Measurements from ENCODE around the gene RNF17. TPM values are rescaled to one million over a fixed set of nuclear protein-coding genes. Genes with fewer than 3 reads are reported as not detected.

The RNF17 gene
- polyA plus RNA-seq, 1 of the 3 experiments (the other 2 are of a cell fraction), result not detected

DNA sequence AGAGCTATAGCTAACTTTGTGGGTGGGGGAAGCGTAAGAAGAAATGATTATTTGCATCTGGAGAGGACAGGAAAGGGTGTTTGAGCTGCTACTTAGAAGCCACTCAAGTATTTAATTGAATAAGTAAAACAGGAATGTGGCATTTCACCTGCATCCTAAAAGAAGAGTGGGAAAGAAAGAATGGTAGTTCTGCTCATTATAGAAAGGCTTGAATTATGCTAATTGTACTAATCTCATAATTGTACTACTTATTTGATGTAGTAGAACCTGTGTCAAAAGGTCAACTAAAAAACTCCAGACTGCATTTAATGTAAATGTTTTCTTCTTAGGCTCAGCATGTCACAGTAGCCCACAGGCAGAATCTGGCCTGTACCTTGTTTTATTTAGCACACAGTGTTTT is 113.6 kb downstream of the RNF17 start:
- TF ChIP-seq, protein P1, sequence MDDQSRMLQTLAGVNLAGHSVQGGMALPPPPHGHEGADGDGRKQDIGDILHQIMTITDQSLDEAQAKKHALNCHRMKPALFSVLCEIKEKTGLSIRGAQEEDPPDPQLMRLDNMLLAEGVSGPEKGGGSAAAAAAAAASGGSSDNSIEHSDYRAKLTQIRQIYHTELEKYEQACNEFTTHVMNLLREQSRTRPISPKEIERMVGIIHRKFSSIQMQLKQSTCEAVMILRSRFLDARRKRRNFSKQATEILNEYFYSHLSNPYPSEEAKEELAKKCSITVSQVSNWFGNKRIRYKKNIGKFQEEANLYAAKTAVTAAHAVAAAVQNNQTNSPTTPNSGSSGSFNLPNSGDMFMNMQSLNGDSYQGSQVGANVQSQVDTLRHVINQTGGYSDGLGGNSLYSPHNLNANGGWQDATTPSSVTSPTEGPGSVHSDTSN (IDR thresholded peaks at IDR 0.05), result no peak
- TF ChIP-seq MEF2A (IDR thresholded peaks at IDR 0.05; ENCODE audit: borderline replicate concordance, low read depth) (no peak), YY1 (IDR thresholded peaks at IDR 0.05; ENCODE audit: low read depth) (no peak)
- TF ChIP-seq, protein P2, sequence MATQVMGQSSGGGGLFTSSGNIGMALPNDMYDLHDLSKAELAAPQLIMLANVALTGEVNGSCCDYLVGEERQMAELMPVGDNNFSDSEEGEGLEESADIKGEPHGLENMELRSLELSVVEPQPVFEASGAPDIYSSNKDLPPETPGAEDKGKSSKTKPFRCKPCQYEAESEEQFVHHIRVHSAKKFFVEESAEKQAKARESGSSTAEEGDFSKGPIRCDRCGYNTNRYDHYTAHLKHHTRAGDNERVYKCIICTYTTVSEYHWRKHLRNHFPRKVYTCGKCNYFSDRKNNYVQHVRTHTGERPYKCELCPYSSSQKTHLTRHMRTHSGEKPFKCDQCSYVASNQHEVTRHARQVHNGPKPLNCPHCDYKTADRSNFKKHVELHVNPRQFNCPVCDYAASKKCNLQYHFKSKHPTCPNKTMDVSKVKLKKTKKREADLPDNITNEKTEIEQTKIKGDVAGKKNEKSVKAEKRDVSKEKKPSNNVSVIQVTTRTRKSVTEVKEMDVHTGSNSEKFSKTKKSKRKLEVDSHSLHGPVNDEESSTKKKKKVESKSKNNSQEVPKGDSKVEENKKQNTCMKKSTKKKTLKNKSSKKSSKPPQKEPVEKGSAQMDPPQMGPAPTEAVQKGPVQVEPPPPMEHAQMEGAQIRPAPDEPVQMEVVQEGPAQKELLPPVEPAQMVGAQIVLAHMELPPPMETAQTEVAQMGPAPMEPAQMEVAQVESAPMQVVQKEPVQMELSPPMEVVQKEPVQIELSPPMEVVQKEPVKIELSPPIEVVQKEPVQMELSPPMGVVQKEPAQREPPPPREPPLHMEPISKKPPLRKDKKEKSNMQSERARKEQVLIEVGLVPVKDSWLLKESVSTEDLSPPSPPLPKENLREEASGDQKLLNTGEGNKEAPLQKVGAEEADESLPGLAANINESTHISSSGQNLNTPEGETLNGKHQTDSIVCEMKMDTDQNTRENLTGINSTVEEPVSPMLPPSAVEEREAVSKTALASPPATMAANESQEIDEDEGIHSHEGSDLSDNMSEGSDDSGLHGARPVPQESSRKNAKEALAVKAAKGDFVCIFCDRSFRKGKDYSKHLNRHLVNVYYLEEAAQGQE (IDR thresholded peaks at IDR 0.05; ENCODE audit: low read depth, low read length), result no peak
- no peak overlapping the region for H3K4me3 ChIP-seq (ENCODE audit: low read depth in 2 of 2, low read length in 1 of 2)
- no peaks in the 10 kb centered on the region for H3K79me2 ChIP-seq (ENCODE audit: insufficient read depth)
- H3K27ac ChIP-seq (ENCODE audit: low read depth in 2 of 2, low read length in 1 of 2), result no peak overlapping the region
- no peak overlapping the region for H3K4me2 ChIP-seq
- CTCF ChIA-PET, result no interaction called here
- H4K20me1 ChIP-seq (ENCODE audit: insufficient read depth), result no peaks in the 10 kb centered on the region
- no peak overlapping the region for H3K9ac ChIP-seq
- POLR2A ChIA-PET, result no interaction called here
- no peak for DNase-seq
- H3F3A ChIP-seq (replicated peaks; ENCODE audit: insufficient read depth), result peaks cover 2% of the 10 kb centered on the region
- no peaks in the 10 kb centered on the region for H3K9me2 ChIP-seq
- H3K9me3 ChIP-seq, result no peaks in the 10 kb centered on the region
- H3K4me1 ChIP-seq (ENCODE audit: control insufficient read depth in 1 of 2, insufficient read depth in 2 of 2, low read depth in 1 of 2, low read length in 1 of 2), result no peaks in the 10 kb centered on the region
- H3K27me3 ChIP-seq (ENCODE audit: insufficient read depth), result no peaks in the 10 kb centered on the region
- H3K36me3 ChIP-seq (replicated peaks in 1 of 2; ENCODE audit: control insufficient read depth in 1 of 2, insufficient read depth in 2 of 2, low read length in 1 of 2), result peaks cover 0 to 1% of the 10 kb centered on the region in 2 experiments
- WGBS (ENCODE audit: low lambda C conversion rate), result 54% methylated on average over 1 of the region's 1 CpG
- H2AFZ ChIP-seq (ENCODE audit: low read depth), result no peak overlapping the region

DNA sequence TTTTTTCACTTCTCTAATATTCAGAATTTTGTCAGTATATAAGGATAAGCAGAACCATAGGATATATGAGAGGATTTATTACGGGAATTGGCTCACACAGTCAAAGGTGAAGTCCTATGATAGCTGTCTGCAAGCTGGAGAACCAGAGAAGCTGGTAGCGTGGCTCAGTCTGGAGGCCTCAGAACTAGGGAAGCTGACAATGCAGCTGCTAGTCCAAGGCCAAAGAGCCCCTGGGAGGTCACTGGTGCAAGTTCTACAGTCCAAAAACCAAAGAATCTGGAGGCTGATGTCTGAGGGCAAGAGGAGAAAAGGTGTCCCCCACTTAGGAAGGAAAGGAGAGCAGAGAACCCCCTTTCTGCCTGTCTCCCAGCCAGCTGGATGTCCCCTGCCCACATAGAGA is 114.4 kb downstream of the RNF17 start:
- Histone ChIP-seq H3K4me3 (ENCODE audit: low read depth in 2 of 2, low read length in 1 of 2) (no peak overlapping the region), H3K36me3 (replicated peaks in 1 of 2; ENCODE audit: control insufficient read depth in 1 of 2, insufficient read depth in 2 of 2, low read length in 1 of 2) (peaks cover 3 to 6% of the 10 kb centered on the region in 2 experiments), H3K79me2 (ENCODE audit: insufficient read depth) (no peaks in the 10 kb centered on the region), H4K20me1 (ENCODE audit: insufficient read depth) (no peaks in the 10 kb centered on the region), H3K9ac (no peak overlapping the region), H3K27me3 (ENCODE audit: insufficient read depth) (no peaks in the 10 kb centered on the region), H3F3A (replicated peaks; ENCODE audit: insufficient read depth) (peaks cover 2% of the 10 kb centered on the region), H3K9me2 (no peaks in the 10 kb centered on the region), H3K27ac (ENCODE audit: low read depth in 2 of 2, low read length in 1 of 2) (no peak overlapping the region), H2AFZ (ENCODE audit: low read depth) (no peak overlapping the region), H3K4me1 (ENCODE audit: control insufficient read depth in 1 of 2, insufficient read depth in 2 of 2, low read depth in 1 of 2, low read length in 1 of 2) (no peaks in the 10 kb centered on the region), H3K4me2 (no peak overlapping the region), H3K9me3 (no peaks in the 10 kb centered on the region)
- DNase-seq, result no peak
- TF ChIP-seq, protein P3, sequence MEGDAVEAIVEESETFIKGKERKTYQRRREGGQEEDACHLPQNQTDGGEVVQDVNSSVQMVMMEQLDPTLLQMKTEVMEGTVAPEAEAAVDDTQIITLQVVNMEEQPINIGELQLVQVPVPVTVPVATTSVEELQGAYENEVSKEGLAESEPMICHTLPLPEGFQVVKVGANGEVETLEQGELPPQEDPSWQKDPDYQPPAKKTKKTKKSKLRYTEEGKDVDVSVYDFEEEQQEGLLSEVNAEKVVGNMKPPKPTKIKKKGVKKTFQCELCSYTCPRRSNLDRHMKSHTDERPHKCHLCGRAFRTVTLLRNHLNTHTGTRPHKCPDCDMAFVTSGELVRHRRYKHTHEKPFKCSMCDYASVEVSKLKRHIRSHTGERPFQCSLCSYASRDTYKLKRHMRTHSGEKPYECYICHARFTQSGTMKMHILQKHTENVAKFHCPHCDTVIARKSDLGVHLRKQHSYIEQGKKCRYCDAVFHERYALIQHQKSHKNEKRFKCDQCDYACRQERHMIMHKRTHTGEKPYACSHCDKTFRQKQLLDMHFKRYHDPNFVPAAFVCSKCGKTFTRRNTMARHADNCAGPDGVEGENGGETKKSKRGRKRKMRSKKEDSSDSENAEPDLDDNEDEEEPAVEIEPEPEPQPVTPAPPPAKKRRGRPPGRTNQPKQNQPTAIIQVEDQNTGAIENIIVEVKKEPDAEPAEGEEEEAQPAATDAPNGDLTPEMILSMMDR (IDR thresholded peaks at IDR 0.05), result no peak
- TF ChIP-seq, protein P4, sequence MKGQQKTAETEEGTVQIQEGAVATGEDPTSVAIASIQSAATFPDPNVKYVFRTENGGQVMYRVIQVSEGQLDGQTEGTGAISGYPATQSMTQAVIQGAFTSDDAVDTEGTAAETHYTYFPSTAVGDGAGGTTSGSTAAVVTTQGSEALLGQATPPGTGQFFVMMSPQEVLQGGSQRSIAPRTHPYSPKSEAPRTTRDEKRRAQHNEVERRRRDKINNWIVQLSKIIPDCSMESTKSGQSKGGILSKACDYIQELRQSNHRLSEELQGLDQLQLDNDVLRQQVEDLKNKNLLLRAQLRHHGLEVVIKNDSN (IDR thresholded peaks at IDR 0.05; ENCODE audit: borderline replicate concordance, low read depth), result no peak
- TF ChIP-seq POLR2AphosphoS5 (IDR thresholded peaks at IDR 0.05; ENCODE audit: low read depth, low read length) (no peak), MEF2A (IDR thresholded peaks at IDR 0.05; ENCODE audit: borderline replicate concordance, low read depth) (no peak), SIN3A (IDR thresholded peaks at IDR 0.05; ENCODE audit: borderline replicate concordance, low read depth, low read length) (no peak)
- ChIA-PET CTCF (no interaction called here), POLR2A (no interaction called here)
- WGBS (ENCODE audit: low lambda C conversion rate), result 78% methylated on average over 2 of the region's 2 CpGs

All from SK-N-SH (cell line).